ENCODE results near the gene B4GALT3.

The B4GALT3 gene

GRCh38 chr1:161222175-161223019, 45.1 kb upstream of the B4GALT3 start (continued):
- TF ChIP-seq PATZ1 (CRISPR knock-in tag; IDR thresholded peaks at IDR 0.05; ENCODE audit: borderline replicate concordance) (no peak), SNAI2 (CRISPR knock-in tag; IDR thresholded peaks at IDR 0.05) (no peak), ISL1 (CRISPR knock-in tag; IDR thresholded peaks at IDR 0.05) (no peak), GLIS3 (CRISPR knock-in tag; IDR thresholded peaks at IDR 0.05) (no peak), ZNF565 (CRISPR knock-in tag; conservative IDR thresholded peaks at IDR 0.05; ENCODE audit: low read depth) (no peak), ZNF70 (CRISPR knock-in tag; IDR thresholded peaks at IDR 0.05) (no peak), BACH2 (CRISPR knock-in tag; IDR thresholded peaks at IDR 0.05; ENCODE audit: borderline replicate concordance) (no peak)

GRCh38 chr1:161220002-161220401, 42.7 kb upstream of the B4GALT3 start:
- TF ChIP-seq ZFP3 (CRISPR knock-in tag; IDR thresholded peaks at IDR 0.05) (no peak), ZNF565 (CRISPR knock-in tag; conservative IDR thresholded peaks at IDR 0.05; ENCODE audit: low read depth) (no peak), ARNTL (CRISPR knock-in tag; IDR thresholded peaks at IDR 0.05; ENCODE audit: borderline replicate concordance, low read depth) (no peak), TSHZ2 (CRISPR knock-in tag; IDR thresholded peaks at IDR 0.05) (no peak), ISL1 (CRISPR knock-in tag; IDR thresholded peaks at IDR 0.05) (no peak), CSDC2 (CRISPR knock-in tag; IDR thresholded peaks at IDR 0.05) (no peak)
- no peak for ATAC-seq

- TF ChIP-seq POU6F1 (CRISPR knock-in tag; IDR thresholded peaks at IDR 0.05; ENCODE audit: borderline replicate concordance, low read depth) (no peak), ZC3H10 (CRISPR knock-in tag; IDR thresholded peaks at IDR 0.05) (no peak), ZFP3 (CRISPR knock-in tag; IDR thresholded peaks at IDR 0.05) (no peak), CSDC2 (CRISPR knock-in tag; IDR thresholded peaks at IDR 0.05) (no peak), PATZ1 (CRISPR knock-in tag; IDR thresholded peaks at IDR 0.05; ENCODE audit: borderline replicate concordance) (no peak), PPARA (CRISPR knock-in tag; IDR thresholded peaks at IDR 0.05; ENCODE audit: borderline replicate concordance) (no peak), ISL1 (CRISPR knock-in tag; IDR thresholded peaks at IDR 0.05) (no peak), ZNF8 (CRISPR knock-in tag; IDR thresholded peaks at IDR 0.05) (no peak), GLIS3 (CRISPR knock-in tag; IDR thresholded peaks at IDR 0.05) (no peak), TOX (CRISPR knock-in tag; IDR thresholded peaks at IDR 0.05; ENCODE audit: borderline replicate concordance) (no peak), ZNF565 (CRISPR knock-in tag; conservative IDR thresholded peaks at IDR 0.05; ENCODE audit: low read depth) (no peak)
- no peak for ATAC-seq
Measured at GRCh38 chr1:161219078-161219892, 42.0 kb upstream of the B4GALT3 start.

All from SK-N-SH treated with all-trans-retinoic acid at 6 μM for 48 hours (cell line).